ENCODE data around the gene TBC1D23.
A peak's percentile ranks its signal among the peaks of the same experiment; 100 is the strongest.
"Not testable (repeated sequence)": the region's sequence is repeated elsewhere in the genome, so short reads cannot be mapped to it uniquely, and the experiment has no call there.

Gene TBC1D23

GRCh38 chr3:100260081-100260684 lies 609 bp upstream of the TBC1D23 start:
- no peak for DNase-seq

DNA sequence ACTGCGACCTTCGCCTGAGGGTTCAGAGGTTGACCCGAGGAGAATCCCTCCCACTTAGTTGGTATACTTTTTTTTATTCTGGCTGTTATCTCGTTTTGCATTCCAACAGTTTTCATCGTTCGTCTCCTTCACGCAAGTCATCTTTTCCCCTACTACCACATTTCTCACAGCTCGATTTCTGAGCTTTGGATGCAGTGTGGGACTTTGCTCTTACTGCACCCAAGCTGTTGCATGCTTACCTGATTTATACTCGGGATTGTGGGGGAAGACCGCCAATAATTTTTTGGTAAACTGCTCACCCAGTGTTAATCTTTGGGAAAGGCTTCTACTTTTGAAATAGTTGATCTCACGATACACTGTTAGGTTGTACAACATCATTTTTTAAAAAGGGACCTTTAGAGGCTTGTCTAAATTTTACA lies 702 bp downstream of the TBC1D23 start:
- no peak for DNase-seq

- not testable (repeated sequence) for DNase-seq
These were observed 2.1 kb downstream of the TBC1D23 start for GRCh38 chr3:100262925-100263324.

- no peak for DNase-seq
These were observed 2.8 kb downstream of the TBC1D23 start for GRCh38 chr3:100263583-100263982.

DNA sequence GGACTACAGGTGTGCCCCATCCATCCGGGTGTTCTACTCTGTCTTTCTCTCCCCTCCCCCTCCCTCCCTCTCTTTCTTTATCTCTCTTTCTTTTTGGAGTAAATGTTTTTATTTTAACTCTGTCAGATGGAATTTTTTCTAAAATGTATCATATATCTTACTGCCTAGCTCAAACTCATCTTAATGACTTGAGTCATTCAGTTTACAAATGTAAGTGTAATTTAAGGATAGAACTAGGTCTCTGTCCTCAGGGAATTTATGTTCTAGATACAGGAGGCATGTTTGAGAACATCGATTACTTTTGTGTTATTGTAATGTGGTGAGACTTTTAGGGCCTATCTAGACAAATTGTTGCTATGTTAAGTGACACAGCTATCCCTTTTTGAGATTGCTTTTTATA lies 3.5 kb downstream of the TBC1D23 start:
- DNase-seq: no peak

DNA sequence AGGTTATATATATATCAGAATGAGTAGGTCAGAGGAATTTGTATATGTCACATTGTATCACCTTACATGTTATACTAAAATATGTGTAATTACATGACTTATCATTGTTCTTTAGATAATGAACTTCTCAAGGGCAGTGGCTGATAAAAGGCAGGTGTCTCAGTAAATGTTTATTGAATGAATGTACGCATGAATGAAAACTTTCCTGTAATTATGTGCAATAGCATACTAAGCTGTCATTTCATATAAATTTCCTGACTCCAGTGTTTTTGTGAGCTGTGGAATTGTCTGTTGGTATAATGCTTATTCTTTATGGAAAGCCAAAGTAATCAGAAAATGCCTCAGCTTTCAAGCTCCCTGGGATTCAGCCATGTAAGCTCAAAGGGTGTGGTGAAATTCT lies 4.2 kb downstream of the TBC1D23 start:
- DNase-seq: no peak

- no peak for DNase-seq
These were observed 5.7 kb downstream of the TBC1D23 start for GRCh38 chr3:100266531-100266930.

GRCh38 chr3:100268156-100268555 lies 7.4 kb downstream of the TBC1D23 start:
- no peak for DNase-seq

- DNase-seq: no peak
These were observed 8.2 kb downstream of the TBC1D23 start for GRCh38 chr3:100269001-100269400.

DNA sequence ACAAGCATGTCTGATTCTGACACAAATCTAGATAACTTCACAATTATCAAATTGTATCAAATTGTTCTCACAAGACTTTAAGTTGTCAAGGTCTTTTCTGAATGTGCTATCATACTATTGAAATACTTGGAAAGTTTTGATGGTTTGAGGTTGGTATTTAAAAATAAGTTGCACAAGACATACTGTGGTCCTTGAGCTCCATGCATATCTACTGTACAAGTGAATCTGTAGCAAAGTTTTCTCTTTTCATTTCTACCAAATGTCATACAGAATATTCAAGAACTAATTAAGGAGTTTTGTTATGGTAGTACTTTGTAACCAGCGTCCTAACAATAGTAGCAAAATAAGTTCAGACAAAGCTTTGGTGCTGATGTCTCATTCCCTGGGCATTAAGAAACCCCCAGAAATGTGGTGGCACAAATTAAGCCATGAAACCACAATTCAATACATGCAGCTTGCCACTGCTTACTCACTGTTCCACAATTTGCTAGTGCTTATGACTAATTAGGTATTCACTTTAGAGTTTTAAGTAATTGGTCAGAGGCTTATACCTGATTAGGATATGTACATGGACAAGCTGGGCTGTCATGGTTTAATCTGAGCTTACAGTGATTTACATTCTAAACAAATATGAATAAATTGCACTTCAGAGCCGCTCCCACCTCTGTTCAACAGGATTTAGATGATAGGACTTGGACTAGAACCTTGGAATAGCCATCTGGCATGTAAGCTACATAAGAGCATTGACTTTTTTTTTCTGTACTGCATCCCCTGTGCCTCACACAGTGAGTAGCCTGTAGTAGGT lies 8.8 kb downstream of the TBC1D23 start:
- DNase-seq: peak; percentile 42

DNA sequence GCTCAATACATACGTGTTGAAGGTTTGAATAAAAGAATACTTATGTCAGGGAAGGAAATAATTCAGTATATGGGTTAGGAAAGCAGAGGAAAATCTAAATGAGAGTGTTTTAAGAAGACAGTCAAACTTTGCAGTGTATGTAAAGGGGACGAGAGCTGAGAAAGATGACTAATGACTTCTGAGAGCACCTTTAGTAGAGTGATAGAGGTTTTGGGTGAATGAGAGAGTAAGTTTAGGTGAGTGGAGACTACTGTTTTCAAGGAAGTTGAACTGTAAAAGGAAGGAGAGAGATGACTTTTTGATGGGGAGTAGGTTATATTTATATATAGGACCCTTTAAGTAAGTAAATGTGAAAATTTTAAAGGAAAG lies 9.4 kb downstream of the TBC1D23 start:
- no peak for DNase-seq

DNA sequence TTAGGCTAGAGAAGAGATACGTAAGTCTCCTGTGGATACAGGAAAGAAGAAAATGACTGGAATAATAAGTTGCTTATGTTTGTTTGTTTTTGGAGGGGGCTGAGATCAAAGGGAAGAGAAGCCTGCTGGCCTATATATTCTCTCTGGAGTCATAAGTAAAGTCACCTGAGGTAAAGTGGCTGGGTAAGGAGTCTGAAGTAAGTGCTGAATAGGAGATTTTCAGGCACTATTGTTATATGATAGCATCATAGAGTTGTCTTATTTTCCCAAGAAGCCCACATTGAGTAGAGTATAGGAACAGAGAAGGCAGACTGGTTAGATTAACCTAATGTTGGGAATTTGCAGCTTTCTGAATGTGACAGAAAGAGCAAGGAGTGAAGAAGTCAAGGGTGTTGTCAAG lies 10.7 kb downstream of the TBC1D23 start:
- no peak for DNase-seq

DNA sequence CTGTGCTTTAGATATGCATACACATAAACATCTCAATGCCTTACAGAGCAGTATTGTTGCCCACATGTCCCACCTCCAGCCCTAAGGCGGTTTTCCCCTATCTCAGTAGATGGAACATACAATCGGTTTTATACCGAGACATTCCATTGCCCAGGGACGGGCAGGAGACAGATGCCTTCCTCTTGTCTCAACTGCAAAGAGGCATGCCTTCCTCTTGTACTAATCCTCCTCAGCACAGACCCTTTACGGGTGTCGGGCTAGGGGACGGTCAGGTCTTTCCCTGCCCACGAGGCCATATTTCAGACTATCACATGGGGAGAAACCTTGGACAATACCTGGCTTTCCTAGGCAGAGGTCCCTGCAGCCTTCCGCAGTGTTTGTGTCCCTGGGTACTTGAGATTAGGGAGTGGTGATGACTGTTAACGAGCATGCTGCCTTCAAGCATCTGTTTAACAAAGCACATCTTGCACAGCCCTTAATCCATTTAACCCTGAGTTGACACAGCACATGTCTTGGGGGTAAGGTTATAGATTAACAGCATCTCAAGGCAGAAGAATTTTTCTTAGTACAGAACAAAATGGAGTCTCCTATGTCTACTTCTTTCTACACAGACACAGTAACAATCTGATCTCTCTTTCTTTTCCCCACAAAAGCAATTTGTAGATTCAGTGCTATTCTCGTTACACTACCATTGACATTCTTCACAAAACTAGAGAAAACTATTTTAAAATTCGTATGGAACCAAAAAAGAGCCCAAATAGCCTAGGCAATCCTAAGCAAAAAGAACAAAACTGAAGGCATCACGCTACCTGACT lies 12.2 kb downstream of the TBC1D23 start:
- not testable (repeated sequence) for DNase-seq

DNA sequence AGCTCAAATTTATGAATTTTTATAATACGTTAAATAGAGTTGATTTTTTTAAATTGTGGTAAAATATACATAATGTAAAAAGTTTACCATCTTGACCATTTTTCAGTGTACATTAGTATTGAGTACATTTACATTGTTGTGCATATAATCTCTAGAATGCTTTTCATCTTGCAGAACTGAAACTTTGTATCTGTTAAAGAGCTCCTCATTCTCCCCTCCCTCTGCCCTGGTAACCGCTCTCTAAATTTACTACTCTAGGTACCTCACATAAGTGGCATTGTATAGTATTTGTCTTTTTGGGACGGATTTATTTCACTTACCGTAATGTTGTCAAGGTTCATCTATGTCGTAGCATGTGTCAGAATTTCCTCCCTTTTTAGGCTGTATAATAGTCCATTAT lies 13.6 kb downstream of the TBC1D23 start:
- no peak for DNase-seq

- no peak for DNase-seq
These were observed 16.5 kb downstream of the TBC1D23 start for GRCh38 chr3:100277255-100277800.

DNA sequence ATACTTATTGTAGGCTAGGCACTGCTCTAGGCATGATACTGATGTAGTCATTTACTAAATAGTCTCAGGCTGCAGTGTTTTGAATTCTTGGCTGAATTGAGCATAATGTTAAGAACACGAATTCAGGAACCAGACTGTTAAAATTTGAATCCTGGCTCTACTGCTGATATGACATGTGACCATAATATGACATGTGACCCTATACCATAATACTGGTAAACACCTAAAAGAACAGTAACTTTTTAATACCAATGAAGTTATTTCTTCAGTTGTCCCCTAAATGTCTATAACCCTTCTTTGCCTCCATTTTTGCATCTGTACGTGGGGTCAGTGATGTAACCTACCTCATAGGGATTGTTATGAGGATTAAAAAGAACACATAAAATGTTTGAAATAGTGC lies 18.1 kb downstream of the TBC1D23 start:
- no peak for DNase-seq

DNA sequence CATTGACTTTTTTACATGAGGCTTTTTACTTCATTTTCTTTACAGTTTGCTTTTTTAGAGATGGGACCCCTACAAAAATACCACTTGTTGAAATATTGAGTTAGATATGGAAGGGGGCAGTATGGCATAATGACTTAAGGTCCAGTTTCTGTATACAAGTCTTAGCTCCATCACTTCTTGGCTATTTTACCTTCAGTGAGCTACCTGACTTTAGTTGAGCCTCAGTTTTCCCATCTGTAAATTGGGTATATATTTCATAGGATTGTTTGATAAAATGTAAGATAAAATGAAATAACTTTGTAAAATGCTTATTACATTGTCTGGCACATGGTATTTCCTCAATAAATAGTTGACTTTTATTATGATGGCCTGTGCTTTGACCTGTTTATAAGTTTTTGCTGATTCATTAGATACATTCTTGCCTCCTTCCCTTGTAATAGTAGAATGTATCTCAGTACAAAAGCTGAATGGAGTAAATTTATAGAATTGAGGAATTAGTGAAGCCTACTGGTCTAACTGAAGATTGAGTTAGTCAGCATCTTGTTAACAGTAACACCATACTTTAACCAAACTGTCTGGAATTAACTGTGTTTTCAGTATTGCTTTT lies 27.6 kb downstream of the TBC1D23 start:
- DNase-seq: no peak

DNA sequence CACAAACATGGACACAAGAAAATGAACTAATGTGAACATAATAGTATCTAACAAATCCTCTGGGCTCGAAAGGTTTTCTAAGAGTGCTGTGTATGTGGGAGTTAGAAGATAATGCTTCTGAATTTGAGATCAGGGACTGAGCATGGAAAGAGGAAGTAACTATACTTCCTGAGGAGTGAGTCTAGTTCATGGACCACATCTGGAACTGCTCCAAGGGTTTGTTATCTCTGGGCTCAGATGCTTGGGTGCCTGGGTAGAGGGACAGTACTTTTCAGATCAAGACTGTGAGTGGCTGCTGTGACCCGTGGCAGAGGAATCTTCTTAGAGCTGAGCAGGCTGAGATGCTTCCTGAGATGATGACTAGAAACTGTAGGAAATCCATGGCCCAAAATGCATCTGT lies 28.5 kb downstream of the TBC1D23 start:
- no peak for DNase-seq

DNA sequence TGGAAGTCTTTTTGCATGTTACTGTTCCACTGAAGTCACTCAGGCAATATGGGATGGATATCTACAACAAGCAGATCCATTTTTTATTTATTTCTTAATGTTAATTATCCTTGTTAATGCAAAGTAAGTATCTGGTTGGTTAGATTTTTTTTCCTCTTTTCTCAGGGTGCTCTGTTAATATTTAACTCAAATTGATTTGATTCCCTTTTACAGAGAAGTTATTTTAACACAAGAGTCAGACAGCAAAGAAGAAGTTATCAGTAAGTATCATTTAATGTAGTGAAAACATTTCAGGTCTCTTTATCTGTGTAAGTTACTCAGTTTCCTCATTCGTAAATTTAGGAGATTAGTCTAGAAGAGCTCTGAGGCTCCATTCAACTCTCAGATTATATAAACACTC lies 34.3 kb downstream of the TBC1D23 start:
- DNase-seq: no peak

GRCh38 chr3:100297784-100298183 lies 37.0 kb downstream of the TBC1D23 start:
- no peak for DNase-seq

GRCh38 chr3:100299016-100299415 lies 38.2 kb downstream of the TBC1D23 start:
- no peak for DNase-seq

GRCh38 chr3:100306695-100307094 lies 45.9 kb downstream of the TBC1D23 start:
- DNase-seq: no peak

- no peak for DNase-seq
These were observed 49.7 kb downstream of the TBC1D23 start for GRCh38 chr3:100310355-100310965.
